Cardiac fibroblast (primary cell): Measurements from ENCODE around the gene C1QTNF8.

ENCODE experiments used
- DNase-seq, 2 donors: peaks; one replicate each; pipeline versions ENCODE4 v3.0.0 to v3.0.0-alpha.2; 2010; ENCODE audit warnings: low read depth in 2 of 2
- H3K4me3 ChIP-seq, 2 donors: replicated peaks in 1 of 2; 1 replicate in 1 of 2; 2 replicates in 1 of 2; pipeline ENCODE4 v1.5.1; 2011; ENCODE audit warnings: low read depth in 2 of 2, low read length in 2 of 2, mild to moderate bottlenecking in 2 of 2, moderate library complexity in 1 of 2
- CTCF ChIP-seq: IDR thresholded peaks from one replicate; pipeline ENCODE4 v1.5.1; 2011; ENCODE audit warnings: low read depth, mild to moderate bottlenecking, low read length, inconsistent platforms

Gene C1QTNF8

GRCh38 chr16:1077877-1078578 lies 18.0 kb downstream of the C1QTNF8 start:
- no peak for DNase-seq
- TF ChIP-seq CTCF: no peak
- no peak overlapping the region for H3K4me3 ChIP-seq

GRCh38 chr16:1076801-1077576 lies 19.1 kb downstream of the C1QTNF8 start:
- no peak for TF ChIP-seq CTCF
- DNase-seq: no peak
- no peak overlapping the region for H3K4me3 ChIP-seq

- TF ChIP-seq CTCF: no peak
- H3K4me3 ChIP-seq: no peak overlapping the region
- DNase-seq: no peak
Measured at GRCh38 chr16:1075546-1075945, 20.5 kb downstream of the C1QTNF8 start.

- DNase-seq: no peak
Measured at GRCh38 chr16:1074379-1074649, 21.7 kb downstream of the C1QTNF8 start.

GRCh38 chr16:1073566-1074378 lies 22.3 kb downstream of the C1QTNF8 start:
- H3K4me3 ChIP-seq: no peak overlapping the region
- peak; percentile 19 for TF ChIP-seq CTCF

More at GRCh38 chr16:1074379-1074649, 21.7 kb downstream of the C1QTNF8 start:
- TF ChIP-seq CTCF: no peak
- no peak overlapping the region for H3K4me3 ChIP-seq

GRCh38 chr16:1073262-1073558 lies 22.8 kb downstream of the C1QTNF8 start:
- no peak overlapping the region for H3K4me3 ChIP-seq
- TF ChIP-seq CTCF: no peak
- no peak for DNase-seq

More at GRCh38 chr16:1073566-1074378, 22.3 kb downstream of the C1QTNF8 start:
- no peak for DNase-seq
